Ishikawa (cell line): ENCODE data around the gene TEX261.

Experiments
- TCF12 ChIP-seq: IDR thresholded peaks from 2 replicates; pipeline ENCODE4 v1.6.1; 2012; ENCODE audit warnings: low read depth
- YY1 ChIP-seq: IDR thresholded peaks from 2 replicates; pipeline ENCODE4 v1.6.1; 2012; ENCODE audit warnings: low read depth
- TF ChIP-seq, protein P1 (sequence below): IDR thresholded peaks from 2 replicates; pipeline ENCODE4 v1.6.1; 2012; ENCODE audit warnings: low read depth, mild to moderate bottlenecking

DNA sequence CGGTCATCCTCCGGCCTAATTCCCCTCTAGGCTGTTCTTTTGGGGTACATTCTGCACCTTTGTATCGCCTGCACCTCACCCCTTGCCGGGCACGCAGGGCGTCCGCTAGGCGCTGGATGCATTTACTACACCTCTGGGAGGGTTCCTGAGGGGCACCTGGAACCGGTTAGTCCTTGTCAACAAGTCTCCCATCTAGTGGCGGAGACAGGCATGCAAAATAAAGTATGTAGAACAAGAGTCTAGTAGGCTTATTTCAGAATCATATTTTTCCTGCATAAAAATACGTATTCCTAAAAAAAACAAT, 705 bp upstream of the TEX261 start:
- TF ChIP-seq, protein P1, sequence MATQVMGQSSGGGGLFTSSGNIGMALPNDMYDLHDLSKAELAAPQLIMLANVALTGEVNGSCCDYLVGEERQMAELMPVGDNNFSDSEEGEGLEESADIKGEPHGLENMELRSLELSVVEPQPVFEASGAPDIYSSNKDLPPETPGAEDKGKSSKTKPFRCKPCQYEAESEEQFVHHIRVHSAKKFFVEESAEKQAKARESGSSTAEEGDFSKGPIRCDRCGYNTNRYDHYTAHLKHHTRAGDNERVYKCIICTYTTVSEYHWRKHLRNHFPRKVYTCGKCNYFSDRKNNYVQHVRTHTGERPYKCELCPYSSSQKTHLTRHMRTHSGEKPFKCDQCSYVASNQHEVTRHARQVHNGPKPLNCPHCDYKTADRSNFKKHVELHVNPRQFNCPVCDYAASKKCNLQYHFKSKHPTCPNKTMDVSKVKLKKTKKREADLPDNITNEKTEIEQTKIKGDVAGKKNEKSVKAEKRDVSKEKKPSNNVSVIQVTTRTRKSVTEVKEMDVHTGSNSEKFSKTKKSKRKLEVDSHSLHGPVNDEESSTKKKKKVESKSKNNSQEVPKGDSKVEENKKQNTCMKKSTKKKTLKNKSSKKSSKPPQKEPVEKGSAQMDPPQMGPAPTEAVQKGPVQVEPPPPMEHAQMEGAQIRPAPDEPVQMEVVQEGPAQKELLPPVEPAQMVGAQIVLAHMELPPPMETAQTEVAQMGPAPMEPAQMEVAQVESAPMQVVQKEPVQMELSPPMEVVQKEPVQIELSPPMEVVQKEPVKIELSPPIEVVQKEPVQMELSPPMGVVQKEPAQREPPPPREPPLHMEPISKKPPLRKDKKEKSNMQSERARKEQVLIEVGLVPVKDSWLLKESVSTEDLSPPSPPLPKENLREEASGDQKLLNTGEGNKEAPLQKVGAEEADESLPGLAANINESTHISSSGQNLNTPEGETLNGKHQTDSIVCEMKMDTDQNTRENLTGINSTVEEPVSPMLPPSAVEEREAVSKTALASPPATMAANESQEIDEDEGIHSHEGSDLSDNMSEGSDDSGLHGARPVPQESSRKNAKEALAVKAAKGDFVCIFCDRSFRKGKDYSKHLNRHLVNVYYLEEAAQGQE: no peak
- TF ChIP-seq TCF12 (no peak), YY1 (no peak)
